ENCODE results near the gene KLHL42.
A peak's percentile ranks its signal among the peaks of the same experiment; 100 is the strongest.
"Not testable (repeated sequence)": the region's sequence is repeated elsewhere in the genome, so short reads cannot be mapped to it uniquely, and the experiment has no call there.

Gene KLHL42, protein sequence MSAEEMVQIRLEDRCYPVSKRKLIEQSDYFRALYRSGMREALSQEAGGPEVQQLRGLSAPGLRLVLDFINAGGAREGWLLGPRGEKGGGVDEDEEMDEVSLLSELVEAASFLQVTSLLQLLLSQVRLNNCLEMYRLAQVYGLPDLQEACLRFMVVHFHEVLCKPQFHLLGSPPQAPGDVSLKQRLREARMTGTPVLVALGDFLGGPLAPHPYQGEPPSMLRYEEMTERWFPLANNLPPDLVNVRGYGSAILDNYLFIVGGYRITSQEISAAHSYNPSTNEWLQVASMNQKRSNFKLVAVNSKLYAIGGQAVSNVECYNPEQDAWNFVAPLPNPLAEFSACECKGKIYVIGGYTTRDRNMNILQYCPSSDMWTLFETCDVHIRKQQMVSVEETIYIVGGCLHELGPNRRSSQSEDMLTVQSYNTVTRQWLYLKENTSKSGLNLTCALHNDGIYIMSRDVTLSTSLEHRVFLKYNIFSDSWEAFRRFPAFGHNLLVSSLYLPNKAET

GRCh38 chr12:27779920-27780611 is at the start of gene KLHL42, which contains the start of gene MANSC4:
Gene KLHL42 (plus strand): TSS chr12:27780233. CDS start chr12:27780331, 98 bp downstream.
Gene MANSC4 (minus strand): TSS chr12:27780236. CDS start chr12:27771276, 8,960 bp downstream.
- TF ChIP-seq FOXP2 (optimal IDR thresholded peaks at IDR 0.05; ENCODE audit: control extremely low read depth, extremely low read length, insufficient read depth) (no peak), POLR2AphosphoS5 (IDR thresholded peaks at IDR 0.05; ENCODE audit: borderline replicate concordance, low read depth, low read length) (peak; percentile 25; the same call in 1 of the 2 replicates)
- DNase-seq (ENCODE audit: low read depth, low spot score), result no peak
- no peak within 1 kb of the TSS for H3K27ac ChIP-seq
- H3K9me3 ChIP-seq (ENCODE audit: low read depth, low read length), result no peaks in the 10 kb centered on the region
- H3K4me3 ChIP-seq, result peak within 1 kb of the TSS; percentile 90
- peak within 1 kb of the TSS; percentile 85 for H3K9ac ChIP-seq (ENCODE audit: insufficient read length)
- H3K36me3 ChIP-seq (ENCODE audit: insufficient read depth, low read length), result peaks cover 7% of the 10 kb centered on the region; the same call in 1 of the 2 replicates

- Histone ChIP-seq H3K9ac (ENCODE audit: insufficient read length) (no peak overlapping the region), H3K9me3 (ENCODE audit: low read depth, low read length) (no peaks in the 10 kb centered on the region), H3K36me3 (ENCODE audit: insufficient read depth, low read length) (peaks cover 42% of the 10 kb centered on the region), H3K4me3 (no peak overlapping the region), H3K27ac (no peak overlapping the region)
- no peak for TF ChIP-seq POLR2AphosphoS5 (IDR thresholded peaks at IDR 0.05; ENCODE audit: borderline replicate concordance, low read depth, low read length)
- no peak for TF ChIP-seq FOXP2 (optimal IDR thresholded peaks at IDR 0.05; ENCODE audit: control extremely low read depth, extremely low read length, insufficient read depth)
- no peak for TF ChIP-seq EZH2 (IDR thresholded peaks at IDR 0.05)
- no peak for DNase-seq (ENCODE audit: low read depth, low spot score)
These were observed 47.8 kb upstream of the KLHL42 start for GRCh38 chr12:27732281-27732680.

- H3K4me3 ChIP-seq, result no peak overlapping the region
- DNase-seq (ENCODE audit: low read depth, low spot score), result no peak
- H3K27ac ChIP-seq, result no peak overlapping the region
- no peaks in the 10 kb centered on the region for H3K9me3 ChIP-seq (ENCODE audit: low read depth, low read length)
- peaks cover 46% of the 10 kb centered on the region for H3K36me3 ChIP-seq (ENCODE audit: insufficient read depth, low read length)
- no peak for TF ChIP-seq FOXP2 (optimal IDR thresholded peaks at IDR 0.05; ENCODE audit: control extremely low read depth, extremely low read length, insufficient read depth)
- TF ChIP-seq POLR2AphosphoS5 (IDR thresholded peaks at IDR 0.05; ENCODE audit: borderline replicate concordance, low read depth, low read length), result no peak
- no peak for TF ChIP-seq EZH2 (IDR thresholded peaks at IDR 0.05)
- no peak overlapping the region for H3K9ac ChIP-seq (ENCODE audit: insufficient read length)
These were observed 46.9 kb upstream of the KLHL42 start for GRCh38 chr12:27733052-27733656.

GRCh38 chr12:27733791-27734190 is 46.2 kb upstream of the KLHL42 start:
- Histone ChIP-seq H3K27ac (no peak overlapping the region), H3K9ac (ENCODE audit: insufficient read length) (no peak overlapping the region), H3K9me3 (ENCODE audit: low read depth, low read length) (no peaks in the 10 kb centered on the region), H3K4me3 (no peak overlapping the region), H3K36me3 (ENCODE audit: insufficient read depth, low read length) (peaks cover 50% of the 10 kb centered on the region)
- TF ChIP-seq POLR2AphosphoS5 (IDR thresholded peaks at IDR 0.05; ENCODE audit: borderline replicate concordance, low read depth, low read length) (no peak), FOXP2 (optimal IDR thresholded peaks at IDR 0.05; ENCODE audit: control extremely low read depth, extremely low read length, insufficient read depth) (no peak), EZH2 (IDR thresholded peaks at IDR 0.05) (no peak)
- DNase-seq (ENCODE audit: low read depth, low spot score), result no peak

- not testable (repeated sequence) for H3K9ac ChIP-seq (ENCODE audit: insufficient read length); H3K27ac ChIP-seq; H3K9me3 ChIP-seq (ENCODE audit: low read depth, low read length); H3K4me3 ChIP-seq; DNase-seq (ENCODE audit: low read depth, low spot score)
- peaks cover 56% of the 10 kb centered on the region for H3K36me3 ChIP-seq (ENCODE audit: insufficient read depth, low read length)
These were observed 45.7 kb upstream of the KLHL42 start for GRCh38 chr12:27734321-27734720.

GRCh38 chr12:27743601-27744000 is 36.4 kb upstream of the KLHL42 start:
- H3K27ac ChIP-seq, result no peak overlapping the region
- H3K9ac ChIP-seq (ENCODE audit: insufficient read length), result no peak overlapping the region
- no peak overlapping the region for H3K4me3 ChIP-seq
- no peaks in the 10 kb centered on the region for H3K9me3 ChIP-seq (ENCODE audit: low read depth, low read length)
- TF ChIP-seq POLR2AphosphoS5 (IDR thresholded peaks at IDR 0.05; ENCODE audit: borderline replicate concordance, low read depth, low read length), result no peak
- TF ChIP-seq EZH2 (IDR thresholded peaks at IDR 0.05), result no peak
- TF ChIP-seq FOXP2 (optimal IDR thresholded peaks at IDR 0.05; ENCODE audit: control extremely low read depth, extremely low read length, insufficient read depth), result no peak
- DNase-seq (ENCODE audit: low read depth, low spot score), result no peak
- H3K36me3 ChIP-seq (ENCODE audit: insufficient read depth, low read length), result peaks cover 51% of the 10 kb centered on the region

- H3K27ac ChIP-seq; DNase-seq (ENCODE audit: low read depth, low spot score); H3K9me3 ChIP-seq (ENCODE audit: low read depth, low read length); H3K4me3 ChIP-seq; H3K9ac ChIP-seq (ENCODE audit: insufficient read length): not testable (repeated sequence)
- peaks cover 30% of the 10 kb centered on the region for H3K36me3 ChIP-seq (ENCODE audit: insufficient read depth, low read length)
These were observed 34.3 kb upstream of the KLHL42 start for GRCh38 chr12:27745734-27746133.

DNA sequence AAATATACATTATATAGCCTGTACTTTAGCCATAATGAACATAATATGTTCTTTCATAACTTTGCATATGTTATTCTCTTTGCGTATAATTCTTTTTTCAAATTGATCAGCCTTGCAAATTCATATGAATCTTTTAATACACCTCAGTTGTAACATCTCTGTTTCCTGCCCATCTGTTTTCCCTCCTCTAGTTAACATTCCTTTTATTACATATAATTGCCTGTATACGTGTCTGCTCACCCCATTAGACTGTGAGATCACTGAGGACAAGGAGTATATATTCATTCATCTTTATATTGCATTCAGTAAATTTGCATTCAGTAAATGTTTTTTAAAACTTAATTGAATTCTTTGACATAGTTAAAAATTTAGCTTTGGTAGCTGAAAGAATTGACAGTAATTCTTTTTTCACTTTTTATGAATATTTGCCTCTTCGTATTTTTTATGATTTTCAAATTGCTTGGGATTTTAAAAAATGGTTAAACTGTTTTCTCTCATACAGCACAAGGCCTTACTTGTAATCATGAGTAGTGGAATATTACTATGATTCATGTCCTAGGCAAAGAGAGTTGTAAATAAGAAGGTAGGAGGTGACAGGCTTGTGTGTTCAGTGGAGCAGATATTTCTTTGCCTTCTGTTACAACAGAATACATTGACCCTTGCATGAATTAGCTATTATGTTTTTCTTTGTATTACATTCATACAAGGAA is 32.8 kb upstream of the KLHL42 start:
- TF ChIP-seq POLR2AphosphoS5 (IDR thresholded peaks at IDR 0.05; ENCODE audit: borderline replicate concordance, low read depth, low read length) (no peak), EZH2 (IDR thresholded peaks at IDR 0.05) (no peak), FOXP2 (optimal IDR thresholded peaks at IDR 0.05; ENCODE audit: control extremely low read depth, extremely low read length, insufficient read depth) (no peak)
- H3K36me3 ChIP-seq (ENCODE audit: insufficient read depth, low read length), result peaks cover 25% of the 10 kb centered on the region
- H3K4me3 ChIP-seq, result no peak overlapping the region
- H3K9me3 ChIP-seq (ENCODE audit: low read depth, low read length), result no peaks in the 10 kb centered on the region
- no peak for DNase-seq (ENCODE audit: low read depth, low spot score)
- H3K27ac ChIP-seq, result peak overlapping the region; percentile 59; the same call in 1 of the 2 replicates
- no peak overlapping the region for H3K9ac ChIP-seq (ENCODE audit: insufficient read length)

All from SK-N-MC (cell line).